Natural killer cell (primary cell): ENCODE results near the gene TSFM. TPM values are rescaled to one million over a fixed set of nuclear protein-coding genes. Genes with fewer than 3 reads are reported as not detected.

ENCODE experiments used
- ATAC-seq, 3 donors: fragments of 150-1000 bp in 2 of 3; fragments of 200-7000 bp in 1 of 3; cut with Tn5 transposase; 1 replicate in 1 of 3; 2 replicates in 2 of 3; pipeline ENCODE4 v1.10.0; 2021; ENCODE audit warnings: mild to moderate bottlenecking in 2 of 3, moderate library complexity in 2 of 3
- DNase-seq, 2 donors: peaks; one replicate each; pipeline versions ENCODE4 v3.0.0 to v3.0.0-alpha.2; 2013 to 2021; ENCODE audit warnings: mixed read lengths in 1 of 2
- H3K27ac ChIP-seq: one replicate; pipeline ENCODE4 v1.5.1; 2013; ENCODE audit warnings: mild to moderate bottlenecking, low read length
- H3K27me3 ChIP-seq: one replicate; pipeline ENCODE4 v1.6.1; 2013; ENCODE audit warnings: low read length; ENCODE audit not compliant: control insufficient read depth, insufficient read depth
- H3K36me3 ChIP-seq: one replicate; pipeline ENCODE4 v1.6.1; 2013; ENCODE audit warnings: low read length; ENCODE audit not compliant: control insufficient read depth, insufficient read depth
- H3K4me1 ChIP-seq: one replicate; pipeline ENCODE4 v1.6.1; 2013; ENCODE audit warnings: low read length; ENCODE audit not compliant: control insufficient read depth, insufficient read depth
- H3K4me3 ChIP-seq: one replicate; pipeline ENCODE4 v1.5.1; 2013; ENCODE audit warnings: low read length
- H3K9me3 ChIP-seq: one replicate; pipeline ENCODE4 v1.6.1; 2013; ENCODE audit warnings: low read length; ENCODE audit not compliant: control insufficient read depth, insufficient read depth
- H3K27ac Mint-ChIP-seq, 2 donors: one replicate each; pipeline ENCODE4 v1.8.0; 2022; ENCODE audit warnings: mild to moderate bottlenecking in 2 of 2, mixed read lengths in 2 of 2, moderate library complexity in 1 of 2
- H3K27me3 Mint-ChIP-seq, 2 donors: one replicate each; pipeline ENCODE4 v1.8.0; 2022; ENCODE audit warnings: low read depth in 2 of 2, mixed read lengths in 2 of 2
- H3K36me3 Mint-ChIP-seq: one replicate; pipeline ENCODE4 v1.8.0; 2022; ENCODE audit warnings: mixed read lengths
- H3K4me1 Mint-ChIP-seq, 2 donors: one replicate each; pipeline ENCODE4 v1.8.0; 2022; ENCODE audit warnings: mixed read lengths in 2 of 2
- H3K4me3 Mint-ChIP-seq: one replicate; pipeline ENCODE4 v1.8.0; 2022; ENCODE audit warnings: mild to moderate bottlenecking, moderate library complexity, mixed read lengths
- H3K9me3 Mint-ChIP-seq, 2 donors: one replicate each; pipeline ENCODE4 v1.8.0; 2022; ENCODE audit warnings: mixed read lengths in 2 of 2
- WGBS: methylation state at CpG from one replicate; pipeline ENCODE4 v1.1.7; 2013; ENCODE audit warnings: missing lambda C conversion rate; ENCODE audit not compliant: insufficient coverage; 5-methylcytosine and 5-hydroxymethylcytosine counted together
- intact Hi-C: fragments of 100-400 bp; cut with micrococcal nuclease; formaldehyde crosslinking; loops from one replicate; pipeline ENCODE4 v1.14.2; 2022
- total RNA-seq, 4 donors: library from RNA; stranded (reverse); fragments of 120-200 nt in 1 of 4; gene quantifications; one replicate each; pipeline versions ENCODE4 v1.2.3 to v1.2.4, GENCODE V29; 2013 to 2022
- TF ChIP-seq, protein P1 (sequence below): fragments of 200-600 bp; IDR thresholded peaks from one replicate; pipeline ENCODE4 v1.8.0; 2022; ENCODE audit warnings: antibody characterized with exemption

Gene TSFM
- total RNA-seq, 3 donors from 2014 or later (not counting 1 experiment from before 2014, with no cell fraction given), result 17.6 to 19.7 (median 17.7) TPM

DNA sequence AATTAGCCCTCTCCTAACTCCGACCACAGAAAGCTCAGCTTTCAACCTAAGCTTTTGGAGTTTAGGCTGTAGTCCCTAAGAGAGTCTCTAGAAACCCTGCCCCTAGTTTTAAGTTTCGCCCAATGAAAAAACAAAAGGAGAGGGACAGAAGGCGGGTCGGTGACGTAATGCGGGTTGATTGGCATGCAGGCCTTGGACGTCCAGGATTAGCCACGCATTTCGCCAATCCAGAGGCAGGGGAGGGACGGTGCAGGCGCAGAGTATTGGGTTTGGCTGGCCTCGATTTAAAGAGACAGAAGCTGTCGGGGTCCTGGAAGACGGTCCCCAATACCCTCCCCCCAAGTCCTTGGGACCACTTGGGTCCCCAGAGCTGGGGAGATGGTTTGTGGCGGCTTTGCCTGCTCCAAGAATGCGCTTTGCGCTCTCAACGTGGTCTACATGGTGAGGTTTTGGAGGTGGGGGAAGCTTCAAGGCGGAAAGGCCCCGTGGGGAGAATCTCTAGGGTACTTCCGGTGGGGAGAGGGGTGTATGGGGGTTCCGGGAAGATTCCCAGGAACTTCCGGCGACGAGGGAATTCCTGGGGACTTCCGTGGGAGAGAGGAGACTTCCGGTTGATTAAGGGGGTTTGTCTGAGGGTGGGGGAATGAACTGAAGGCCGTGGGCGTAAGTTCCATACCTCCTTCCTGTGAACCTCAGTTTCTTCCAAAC, 37.7 kb upstream of the TSFM start, which contains the start of gene TSPAN31:
TSS of gene TSPAN31 (plus strand) at position 263 of the 708 bp plus-strand sequence. CDS start at position 379, 116 bp downstream.
- H3K4me1 ChIP-seq, result peaks cover 44% of the 10 kb centered on the region
- WGBS, result under 1% methylated on average over 27 of the region's 29 CpGs
- H3K27me3 Mint-ChIP-seq, result no peaks in the 10 kb centered on the region
- H3K9me3 Mint-ChIP-seq, result no peaks in the 10 kb centered on the region
- peaks cover 6% of the 10 kb centered on the region for H3K36me3 Mint-ChIP-seq
- intact Hi-C loops, result loop anchor here (1.0 to 5.0 kb wide), 4 partner anchors 7 to 268 kb away; partner anchors contain the start of genes ARHGAP9, CDK4 and PIP4K2C
- peaks cover 47 to 49% of the 10 kb centered on the region in 2 donors for H3K4me1 Mint-ChIP-seq
- H3K27ac Mint-ChIP-seq, result peak within 1 kb of the TSS; percentile 98 to 99
- TF ChIP-seq, protein P1, sequence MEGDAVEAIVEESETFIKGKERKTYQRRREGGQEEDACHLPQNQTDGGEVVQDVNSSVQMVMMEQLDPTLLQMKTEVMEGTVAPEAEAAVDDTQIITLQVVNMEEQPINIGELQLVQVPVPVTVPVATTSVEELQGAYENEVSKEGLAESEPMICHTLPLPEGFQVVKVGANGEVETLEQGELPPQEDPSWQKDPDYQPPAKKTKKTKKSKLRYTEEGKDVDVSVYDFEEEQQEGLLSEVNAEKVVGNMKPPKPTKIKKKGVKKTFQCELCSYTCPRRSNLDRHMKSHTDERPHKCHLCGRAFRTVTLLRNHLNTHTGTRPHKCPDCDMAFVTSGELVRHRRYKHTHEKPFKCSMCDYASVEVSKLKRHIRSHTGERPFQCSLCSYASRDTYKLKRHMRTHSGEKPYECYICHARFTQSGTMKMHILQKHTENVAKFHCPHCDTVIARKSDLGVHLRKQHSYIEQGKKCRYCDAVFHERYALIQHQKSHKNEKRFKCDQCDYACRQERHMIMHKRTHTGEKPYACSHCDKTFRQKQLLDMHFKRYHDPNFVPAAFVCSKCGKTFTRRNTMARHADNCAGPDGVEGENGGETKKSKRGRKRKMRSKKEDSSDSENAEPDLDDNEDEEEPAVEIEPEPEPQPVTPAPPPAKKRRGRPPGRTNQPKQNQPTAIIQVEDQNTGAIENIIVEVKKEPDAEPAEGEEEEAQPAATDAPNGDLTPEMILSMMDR, result no peak
- ATAC-seq, result peak; percentile 79 to 90 (median 84)
- peak within 1 kb of the TSS; percentile 81 for H3K4me3 ChIP-seq
- peaks cover 25% of the 10 kb centered on the region for H3K36me3 ChIP-seq
- DNase-seq, result peak; percentile 91 to 99
- peak within 1 kb of the TSS; percentile 98 for H3K4me3 Mint-ChIP-seq
- no peaks in the 10 kb centered on the region for H3K27me3 ChIP-seq
- H3K27ac ChIP-seq, result peak within 1 kb of the TSS; percentile 91
- H3K9me3 ChIP-seq, result no peaks in the 10 kb centered on the region

DNA sequence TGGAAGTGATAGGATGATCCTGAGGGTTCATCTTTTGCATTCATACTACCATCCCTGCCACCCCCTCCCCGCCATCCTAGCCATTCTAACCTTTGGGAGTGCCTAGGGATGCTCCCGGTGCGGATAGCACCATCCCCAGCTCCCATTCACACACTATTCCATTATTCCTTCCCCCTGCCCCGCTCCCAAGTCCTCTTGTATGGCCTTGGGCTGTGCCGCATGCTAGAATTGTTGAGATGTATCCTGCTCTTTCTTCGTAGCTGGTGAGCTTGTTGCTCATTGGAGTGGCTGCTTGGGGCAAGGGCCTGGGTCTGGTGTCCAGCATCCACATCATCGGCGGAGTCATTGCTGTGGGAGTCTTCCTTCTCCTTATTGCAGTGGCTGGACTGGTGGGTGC, 37.1 kb upstream of the TSFM start:
- Histone ChIP-seq H3K9me3 (no peaks in the 10 kb centered on the region), H3K27ac (peak overlapping the region; percentile 91), H3K4me1 (peaks cover 39% of the 10 kb centered on the region), H3K4me3 (peak overlapping the region; percentile 81), H3K27me3 (no peaks in the 10 kb centered on the region), H3K36me3 (peaks cover 22% of the 10 kb centered on the region)
- Mint-ChIP-seq H3K36me3 (peaks cover 6% of the 10 kb centered on the region), H3K4me1 (peaks cover 45 to 47% of the 10 kb centered on the region in 2 donors), H3K27ac (peak overlapping the region; percentile 98 to 99), H3K27me3 (no peaks in the 10 kb centered on the region), H3K9me3 (no peaks in the 10 kb centered on the region), H3K4me3 (peak overlapping the region; percentile 98)
- ATAC-seq (no peak), DNase-seq (no peak)
- intact Hi-C loops, result no loop called here
- 76% methylated on average over 8 of the region's 8 CpGs for WGBS
- TF ChIP-seq, protein P1, result no peak

DNA sequence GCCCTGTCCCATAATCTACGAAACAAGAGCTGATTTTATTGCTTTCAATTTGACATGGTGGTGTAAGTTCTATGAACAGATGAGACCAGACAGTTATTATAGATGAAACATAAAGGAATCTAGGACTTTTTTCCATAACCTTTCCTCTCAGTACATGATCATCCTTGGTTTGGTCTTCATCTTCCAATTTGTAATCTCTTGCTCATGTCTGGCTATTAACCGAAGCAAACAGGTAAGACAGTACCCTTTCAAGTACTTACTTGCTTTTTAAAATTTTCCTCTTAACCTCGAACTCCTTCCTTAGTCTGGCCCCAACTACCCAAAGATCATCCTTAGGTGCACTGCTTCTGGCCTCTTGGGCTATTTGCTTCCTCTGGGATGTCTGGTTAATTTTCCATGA, 36.6 kb upstream of the TSFM start:
- peaks cover 36% of the 10 kb centered on the region for H3K4me1 ChIP-seq
- 82% methylated on average over 3 of the region's 3 CpGs for WGBS
- H3K27me3 ChIP-seq, result no peaks in the 10 kb centered on the region
- TF ChIP-seq, protein P1, result no peak
- ATAC-seq (no peak), DNase-seq (no peak)
- no peaks in the 10 kb centered on the region for H3K9me3 Mint-ChIP-seq
- no peaks in the 10 kb centered on the region for H3K9me3 ChIP-seq
- peak overlapping the region; percentile 98 to 99 for H3K27ac Mint-ChIP-seq
- H3K4me3 Mint-ChIP-seq, result peak overlapping the region; percentile 98
- H3K4me3 ChIP-seq, result no peak overlapping the region
- peaks cover 43% of the 10 kb centered on the region in 2 donors for H3K4me1 Mint-ChIP-seq
- intact Hi-C loops, result no loop called here
- H3K27me3 Mint-ChIP-seq, result no peaks in the 10 kb centered on the region
- peak overlapping the region; percentile 91 for H3K27ac ChIP-seq
- H3K36me3 Mint-ChIP-seq, result peaks cover 6% of the 10 kb centered on the region
- peaks cover 22% of the 10 kb centered on the region for H3K36me3 ChIP-seq
